AG04450 (cell line): Measurements from ENCODE around the gene ADAMTS20. TPM values are rescaled to one million over a fixed set of nuclear protein-coding genes. Genes with fewer than 3 reads are reported as not detected.

Experiments
- CTCF ChIA-PET: fragments of 300-600, 350-600 bp; formaldehyde crosslinking; extraction: SDS; loops from one replicate; lab custom pipeline; 2022; ENCODE audit warnings: antibody characterized with exemption, inconsistent platforms; lab: Charles Lee
- POLR2A ChIA-PET: fragments of 350-600 bp; formaldehyde crosslinking; extraction: SDS; loops from one replicate; lab custom pipeline; 2021; ENCODE audit warnings: antibody characterized with exemption, inconsistent platforms; lab: Yijun Ruan, JAX
- DNase-seq: peaks from one replicate; pipeline ENCODE4 v3.0.0-alpha.2; 2011; ENCODE audit warnings: low read depth, low spot score
- H3K27ac ChIP-seq: one replicate; pipeline ENCODE4 v1.5.1; 2012; ENCODE audit warnings: low read depth, low read length, control low read depth
- H3K27me3 ChIP-seq: one replicate; pipeline ENCODE4 v1.6.0; 2012; ENCODE audit warnings: low read length; ENCODE audit not compliant: control insufficient read depth, insufficient read depth
- H3K4me3 ChIP-seq: 2 replicates; pipeline ENCODE4 v1.5.1; 2011; ENCODE audit warnings: mild to moderate bottlenecking, low read depth, low read length, control low read depth
- H3K9me3 ChIP-seq: 2 replicates; pipeline ENCODE4 v1.5.1; 2012; ENCODE audit warnings: low read length; ENCODE audit not compliant: control insufficient read depth, insufficient read depth
- CTCF ChIP-seq: IDR thresholded peaks from 2 replicates; pipeline ENCODE4 v1.5.1; 2011; ENCODE audit warnings: low read depth, low read length, control low read depth, inconsistent platforms
- polyA plus RNA-seq: library from polyadenylated mRNA; depleted of rRNA; stranded (reverse); fragments of >200 nt; gene quantifications from 2 replicates; pipeline ENCODE4 v1.2.3, GENCODE V29; 2011

Gene ADAMTS20
- polyA plus RNA-seq, 1 experiment: not detected

- DNase-seq: no peak
- POLR2A ChIA-PET: no interaction called here
- Histone ChIP-seq H3K9me3 (no peaks in the 10 kb centered on the region), H3K4me3 (no peak overlapping the region), H3K27me3 (no peaks in the 10 kb centered on the region), H3K27ac (no peak overlapping the region)
- CTCF ChIA-PET: interaction anchor here (1.2 kb wide), 1 partner anchor 39 kb away, joined by 3 read pairs; no protein-coding TSS in a partner anchor
- TF ChIP-seq CTCF: no peak
Observed at GRCh38 chr12:43462080-43462479, 89.9 kb downstream of the ADAMTS20 start.

GRCh38 chr12:43459285-43459684 is 92.7 kb downstream of the ADAMTS20 start:
- H3K4me3 ChIP-seq: no peak overlapping the region
- no peak for DNase-seq
- CTCF ChIA-PET: interaction anchor here (1.1 kb wide), 1 partner anchor 14 kb away, joined by 4 read pairs; no protein-coding TSS in a partner anchor
- no peaks in the 10 kb centered on the region; the same call in 1 of the 2 replicates for H3K9me3 ChIP-seq
- POLR2A ChIA-PET: no interaction called here
- H3K27ac ChIP-seq: no peak overlapping the region
- TF ChIP-seq CTCF: no peak
- no peaks in the 10 kb centered on the region for H3K27me3 ChIP-seq

GRCh38 chr12:43453761-43454160 is 98.2 kb downstream of the ADAMTS20 start:
- DNase-seq: no peak

GRCh38 chr12:43444940-43445564 is 107.0 kb downstream of the ADAMTS20 start:
- TF ChIP-seq CTCF: peak; percentile 92
- ChIA-PET CTCF (interaction anchor here (0.6 to 5.4 kb wide), 29 partner anchors 11 to 1503 kb away, joined by 3 to 55 read pairs (median 3); partner anchors contain the start of gene ADAMTS20), POLR2A (no interaction called here)
- no peaks in the 10 kb centered on the region for H3K27me3 ChIP-seq
- DNase-seq: peak; percentile 18
- no peak overlapping the region for H3K27ac ChIP-seq
- H3K9me3 ChIP-seq: no peaks in the 10 kb centered on the region
- H3K4me3 ChIP-seq: no peak overlapping the region

More at GRCh38 chr12:43453761-43454160, 98.2 kb downstream of the ADAMTS20 start:
- no peak for TF ChIP-seq CTCF
- H3K9me3 ChIP-seq: no peaks in the 10 kb centered on the region; the same call in 1 of the 2 replicates
- POLR2A ChIA-PET: no interaction called here
- CTCF ChIA-PET: no interaction called here
- no peak overlapping the region for H3K4me3 ChIP-seq
- no peaks in the 10 kb centered on the region for H3K27me3 ChIP-seq
- no peak overlapping the region for H3K27ac ChIP-seq

- no peak for TF ChIP-seq CTCF
- Histone ChIP-seq H3K27me3 (no peaks in the 10 kb centered on the region), H3K4me3 (no peak overlapping the region), H3K9me3 (no peaks in the 10 kb centered on the region), H3K27ac (no peak overlapping the region)
- DNase-seq: no peak
- ChIA-PET POLR2A (no interaction called here), CTCF (no interaction called here)
Observed at GRCh38 chr12:43436597-43436996, 115.4 kb downstream of the ADAMTS20 start.
